IPS-18c (cell line): ENCODE results near the gene SPIRE2.
"Not testable (repeated sequence)": the region's sequence is repeated elsewhere in the genome, so short reads cannot be mapped to it uniquely, and the experiment has no call there.

Experiments
- H3K4me3 ChIP-seq: 2 replicates; pipeline ENCODE4 v1.7.0; 2013; ENCODE audit warnings: low read depth, mild to moderate bottlenecking, low read length, moderate library complexity; ENCODE audit not compliant: insufficient read depth
- H3K9me3 ChIP-seq: one replicate; pipeline ENCODE4 v1.6.1; 2013; ENCODE audit warnings: mild to moderate bottlenecking, low read length, moderate library complexity; ENCODE audit not compliant: control insufficient read depth, insufficient read depth

Gene SPIRE2

DNA sequence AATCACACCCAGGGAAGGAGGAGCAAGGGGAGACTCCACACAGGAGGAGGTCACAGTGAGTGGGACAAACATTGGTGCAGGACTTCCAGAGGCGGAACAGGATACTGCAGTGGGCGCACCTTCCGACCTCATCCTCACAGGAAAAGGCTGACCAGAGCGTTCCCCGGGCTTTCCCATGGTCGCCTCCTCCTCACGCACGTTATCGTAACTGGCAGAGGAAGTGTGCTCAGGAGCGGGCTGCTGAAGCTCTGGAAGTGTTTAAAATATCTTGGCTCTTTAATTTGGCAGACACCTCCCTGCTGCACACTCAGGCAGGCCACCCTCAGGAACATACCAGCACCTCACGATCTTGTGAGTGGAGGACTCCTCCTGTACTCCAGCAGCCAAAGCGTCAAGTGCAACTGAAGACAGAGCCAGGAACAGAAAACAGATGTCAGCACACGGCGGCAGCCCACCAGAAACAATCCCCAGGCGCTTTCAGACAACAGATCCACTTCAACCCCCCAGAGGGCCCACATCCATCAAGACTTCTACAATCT is 29.4 kb upstream of the SPIRE2 start:
- H3K9me3 ChIP-seq = no peaks in the 10 kb centered on the region
- H3K4me3 ChIP-seq = no peak overlapping the region

DNA sequence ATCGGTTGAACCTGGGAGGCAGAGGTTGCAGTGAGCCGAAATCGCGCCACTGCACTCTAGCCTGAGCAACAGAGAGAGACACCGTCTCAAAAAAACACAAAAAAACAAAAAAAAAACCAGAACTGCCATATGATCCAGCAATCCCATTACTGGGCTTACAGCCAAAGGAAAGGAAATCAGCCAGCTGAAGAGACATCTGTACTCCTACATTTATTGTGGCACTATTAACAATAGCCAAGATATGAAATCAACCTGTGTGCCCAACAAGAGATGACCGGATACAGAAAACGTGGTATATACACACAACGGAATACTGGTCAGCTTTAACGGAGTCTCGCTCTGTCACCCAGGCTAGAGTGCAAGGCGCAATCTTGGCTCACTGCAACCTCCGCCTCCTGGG is 26.5 kb upstream of the SPIRE2 start:
- H3K4me3 ChIP-seq = no peak overlapping the region
- H3K9me3 ChIP-seq = no peaks in the 10 kb centered on the region

DNA sequence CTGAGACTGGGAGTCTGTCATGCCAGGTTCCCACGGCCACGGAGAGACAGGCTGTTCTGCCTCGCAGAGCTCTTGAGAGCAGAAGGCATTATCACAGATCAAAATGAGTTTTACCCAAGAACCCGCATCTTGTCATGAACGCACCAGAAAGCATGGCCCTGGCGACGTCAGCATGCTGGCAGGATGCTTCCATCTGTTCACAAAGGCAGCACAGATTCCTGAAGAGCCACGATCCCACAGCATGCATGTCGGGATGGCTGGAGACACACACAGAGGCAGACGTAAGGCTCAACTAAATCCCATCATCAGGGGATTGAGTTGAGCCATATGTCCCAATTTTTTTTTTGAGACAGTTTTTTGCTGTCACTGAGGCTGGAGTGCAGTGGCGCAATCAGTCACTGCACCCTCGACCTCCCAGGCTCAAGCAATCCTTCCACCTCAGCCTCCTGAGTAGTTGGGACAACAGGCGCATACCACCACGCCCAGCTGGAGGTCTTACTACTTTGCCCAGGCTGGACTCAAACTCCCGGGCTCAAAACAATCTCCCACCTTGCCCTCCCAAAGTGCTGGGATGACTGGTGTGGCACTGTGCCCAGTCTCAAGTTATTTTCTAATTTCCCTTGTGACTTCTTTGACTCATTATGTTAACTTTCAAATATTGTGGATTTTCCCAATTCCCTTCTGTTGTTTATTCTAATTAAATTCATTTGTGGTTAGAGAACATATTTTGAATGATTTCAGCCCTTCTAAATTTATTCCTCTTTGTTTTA is 23.0 kb upstream of the SPIRE2 start:
- H3K4me3 ChIP-seq = no peak overlapping the region
- H3K9me3 ChIP-seq = no peaks in the 10 kb centered on the region

DNA sequence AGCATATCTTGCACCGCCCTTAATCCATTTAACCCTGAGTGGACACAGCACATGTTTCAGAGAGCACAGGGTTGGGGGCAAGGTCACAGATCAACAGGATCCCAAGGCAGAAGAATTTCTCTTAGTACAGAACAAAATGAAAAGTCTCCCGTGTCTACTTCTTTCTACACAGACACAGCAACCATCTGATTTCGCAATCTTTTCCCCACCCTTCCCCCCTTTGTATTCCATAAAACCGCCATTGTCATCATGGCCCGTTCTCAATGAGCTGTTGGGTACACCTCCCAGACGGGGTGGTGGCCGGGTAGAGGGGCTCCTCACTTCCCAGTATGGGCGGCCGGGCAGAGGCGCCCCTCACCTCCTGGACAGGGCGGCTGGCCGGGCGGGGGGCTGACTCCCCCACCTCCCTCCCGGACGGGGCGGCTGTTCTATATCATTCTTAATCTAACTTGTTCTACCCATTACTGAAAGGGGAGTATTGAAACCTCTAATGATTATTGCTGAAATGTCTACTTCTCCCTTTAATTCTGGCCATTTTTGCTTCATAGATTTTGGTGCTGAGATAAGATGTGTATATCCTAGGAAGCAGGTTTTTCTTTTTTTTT is 21.6 kb upstream of the SPIRE2 start:
- not testable (repeated sequence) for H3K4me3 ChIP-seq

DNA sequence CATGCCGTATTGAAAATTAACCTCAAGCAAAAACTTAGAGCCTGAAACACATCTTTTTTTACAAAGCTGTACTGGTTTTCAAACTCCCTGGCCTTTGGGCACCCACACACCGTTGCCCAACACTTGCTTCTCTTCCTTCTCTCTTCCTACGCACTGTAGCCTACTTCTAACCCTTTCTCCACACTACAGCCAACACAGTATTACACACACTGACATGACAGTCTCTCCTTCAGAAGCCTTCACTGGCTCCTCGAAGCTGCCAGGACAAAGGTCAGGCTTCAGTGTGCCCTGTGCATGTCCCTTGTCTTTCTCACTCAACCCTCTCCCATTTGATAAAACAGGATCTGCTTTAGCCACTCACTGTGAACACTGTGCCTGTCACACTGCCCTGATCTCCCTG is 19.8 kb upstream of the SPIRE2 start:
- Histone ChIP-seq H3K9me3 (no peaks in the 10 kb centered on the region), H3K4me3 (no peak overlapping the region)

More for the DNA sequence above, 21.6 kb upstream of the SPIRE2 start:
- not testable (repeated sequence) for H3K9me3 ChIP-seq

DNA sequence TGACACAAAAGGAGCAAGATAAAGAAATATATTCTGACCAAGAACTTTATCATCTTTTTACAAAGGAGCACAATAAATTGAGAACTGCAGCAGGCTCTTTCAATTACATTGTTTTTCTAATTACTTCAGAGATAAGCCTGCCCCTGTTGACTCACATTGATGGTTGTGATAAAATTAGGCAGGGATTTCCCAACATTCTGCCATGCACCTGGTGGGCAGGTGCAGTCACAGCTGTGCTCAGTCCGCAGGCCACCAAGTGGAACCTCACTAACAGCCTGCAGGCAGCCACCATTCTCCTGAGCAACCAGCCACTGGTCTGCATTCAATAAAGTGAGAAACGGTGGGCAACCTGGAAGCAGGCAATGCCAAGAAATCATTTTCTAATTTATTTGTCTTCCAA is 17.0 kb upstream of the SPIRE2 start:
- H3K9me3 ChIP-seq = no peaks in the 10 kb centered on the region
- H3K4me3 ChIP-seq = no peak overlapping the region

DNA sequence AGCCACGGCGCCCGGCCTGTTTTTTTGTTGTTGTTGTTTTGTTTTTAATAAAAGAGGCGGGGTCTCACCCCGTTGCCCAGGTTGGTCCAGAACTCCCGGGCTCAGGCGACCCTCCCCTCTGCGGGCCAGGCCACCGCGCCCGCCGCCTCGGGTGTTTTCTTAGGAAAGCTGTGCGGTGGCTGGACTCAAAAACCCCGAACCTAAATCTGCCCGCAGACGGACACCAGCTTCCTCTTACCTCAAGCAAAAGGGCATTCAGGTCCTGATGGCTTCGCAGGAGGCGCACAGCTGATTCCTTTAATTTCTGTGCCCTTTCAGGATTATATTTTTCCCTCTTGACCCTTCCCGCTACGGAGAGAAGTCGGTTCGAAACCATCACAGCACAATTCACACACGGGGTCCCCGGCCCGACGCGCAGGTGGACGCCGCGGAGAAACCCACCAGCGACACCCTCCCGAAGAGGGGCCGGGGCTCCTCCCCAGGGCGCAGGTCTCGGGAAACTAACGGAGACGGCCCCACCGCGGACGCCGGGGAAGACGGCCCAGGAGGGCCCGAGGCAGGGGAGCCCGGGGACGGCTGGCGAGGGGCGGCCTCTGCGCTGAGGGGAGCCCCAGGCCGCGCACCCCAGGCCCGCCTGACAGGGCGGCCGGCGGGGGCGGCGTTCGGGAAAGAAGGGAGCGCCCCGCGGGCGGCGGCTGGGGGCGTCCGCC is 12.5 kb upstream of the SPIRE2 start:
- H3K9me3 ChIP-seq = peaks cover 2% of the 10 kb centered on the region
- H3K4me3 ChIP-seq = peak overlapping the region; percentile 87

DNA sequence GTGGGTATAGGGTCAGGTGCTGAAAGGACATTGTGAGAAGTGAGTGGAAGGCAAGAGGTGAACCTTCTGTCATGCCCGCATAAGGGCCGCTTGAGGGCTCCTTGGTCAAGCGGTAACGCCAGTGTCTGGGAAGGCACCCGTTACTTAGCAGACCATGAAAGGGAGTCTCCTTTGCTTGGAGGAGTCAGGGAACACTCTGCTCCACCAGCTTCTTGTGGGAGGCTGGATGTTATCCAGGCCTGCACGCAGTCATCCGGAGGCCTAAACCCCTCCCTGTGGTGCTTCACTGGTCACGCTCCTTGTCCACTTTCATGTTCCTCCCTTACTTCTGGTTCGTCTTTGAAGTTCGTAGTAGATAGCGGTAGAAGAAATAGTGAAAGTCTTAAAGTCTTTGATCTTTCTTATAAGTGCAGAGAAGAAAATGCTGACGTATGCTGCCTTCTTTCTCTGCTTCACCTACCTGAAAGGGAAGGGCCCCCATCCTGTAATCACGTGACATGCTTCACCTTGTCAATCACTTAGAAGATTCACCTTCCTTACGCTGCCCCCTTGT is 9.3 kb upstream of the SPIRE2 start:
- H3K4me3 ChIP-seq, H3K9me3 ChIP-seq: not testable (repeated sequence)

DNA sequence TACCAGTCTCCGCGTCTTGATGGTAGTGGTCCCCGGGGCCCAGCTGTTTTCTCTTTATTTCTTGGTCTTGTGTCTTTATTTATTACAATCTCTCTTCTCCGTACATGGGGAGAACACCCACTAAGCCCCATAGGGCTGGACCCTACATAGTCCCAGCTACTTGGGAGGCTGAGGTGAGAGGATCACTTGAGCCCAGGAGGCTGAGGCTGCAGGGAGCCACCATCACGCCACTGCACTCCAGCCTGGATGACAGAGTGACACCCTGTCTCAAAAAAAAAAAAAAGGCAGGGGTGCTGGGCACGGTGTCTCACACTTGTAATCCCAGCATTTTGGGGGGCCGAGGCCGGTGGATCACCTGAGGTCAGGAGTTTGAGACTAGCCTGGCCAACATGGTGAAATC is 8.8 kb upstream of the SPIRE2 start:
- not testable (repeated sequence) for H3K9me3 ChIP-seq, H3K4me3 ChIP-seq

DNA sequence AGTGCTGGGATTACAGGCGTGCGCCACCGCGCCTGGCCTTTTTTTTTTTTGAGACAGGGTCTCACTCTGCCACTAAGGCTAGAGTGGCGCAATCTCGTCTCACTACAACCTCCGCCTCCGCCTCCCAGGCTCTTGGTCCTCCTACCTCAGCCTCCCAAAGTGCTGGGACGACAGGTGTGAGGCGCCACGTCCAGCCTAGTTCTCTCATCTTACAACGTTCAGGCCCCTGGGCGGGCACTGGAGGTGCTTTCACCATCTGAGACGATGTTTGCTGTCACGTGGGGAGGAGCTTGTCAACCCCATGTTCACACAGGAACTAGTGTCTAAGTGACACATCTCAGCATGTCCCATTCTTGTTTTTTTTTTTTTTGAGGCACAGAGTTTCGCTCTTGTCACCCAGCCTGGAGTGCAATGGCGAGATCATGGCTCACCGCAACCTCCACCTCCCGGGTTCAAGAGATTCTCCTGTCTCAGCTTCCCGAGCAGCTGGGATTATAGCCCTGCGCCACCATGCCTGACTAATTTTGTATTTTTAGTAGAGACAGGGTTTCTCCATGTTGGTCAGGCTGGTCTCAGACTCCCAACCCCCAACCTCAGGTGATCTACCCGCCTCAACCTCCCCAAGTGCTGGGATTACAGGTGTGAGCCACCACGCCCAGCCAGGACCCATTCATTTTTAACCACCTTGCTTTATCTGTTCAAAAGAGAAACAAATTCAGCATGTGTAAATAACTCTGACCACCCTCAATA is 6.7 kb upstream of the SPIRE2 start:
- Histone ChIP-seq H3K4me3 (no peak overlapping the region), H3K9me3 (peaks cover 2% of the 10 kb centered on the region)

DNA sequence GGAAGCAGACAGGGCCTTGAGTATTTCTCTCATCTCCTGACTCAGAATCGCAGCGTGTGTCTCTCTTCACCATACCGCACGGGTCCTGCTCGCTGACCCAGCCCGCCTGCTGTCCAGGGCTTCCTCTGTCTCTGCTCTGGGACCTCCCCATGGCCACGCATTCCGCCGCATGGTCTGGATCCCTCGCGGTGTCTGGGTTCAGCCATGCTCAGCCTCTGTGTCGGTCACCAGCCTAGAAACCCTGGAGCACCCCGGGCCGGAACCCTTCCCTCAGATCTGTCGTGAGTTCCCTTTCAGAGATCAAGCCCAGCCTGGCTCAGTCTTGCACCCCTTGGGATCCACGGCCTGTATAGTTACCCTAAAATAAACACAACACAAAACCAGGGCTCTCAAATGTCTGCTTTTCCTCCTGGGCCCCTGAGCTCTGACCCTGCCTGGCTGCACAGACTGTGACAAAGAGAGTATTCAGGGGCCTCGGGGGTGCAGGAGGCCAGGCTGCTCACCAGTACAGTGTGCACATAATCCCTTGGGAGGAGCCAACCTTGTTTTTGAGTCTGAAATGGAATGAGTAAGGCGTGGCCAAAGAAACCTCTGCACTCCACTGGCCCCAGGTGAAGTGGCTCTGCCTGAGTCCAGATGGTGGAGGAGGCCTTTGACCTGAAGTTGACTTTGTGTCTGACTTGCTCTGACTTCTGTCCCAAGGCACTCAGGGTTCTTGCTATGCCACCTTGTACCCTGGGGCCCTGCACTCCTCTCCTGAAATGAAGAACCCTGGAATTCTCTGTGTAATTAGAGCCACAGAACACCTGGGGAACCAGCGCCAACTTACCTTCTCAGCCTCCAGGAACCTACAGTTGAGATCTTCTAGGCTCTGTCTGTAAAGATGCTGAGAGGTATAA is 5.8 kb upstream of the SPIRE2 start:
- Histone ChIP-seq H3K9me3 (no peaks in the 10 kb centered on the region), H3K4me3 (no peak overlapping the region)

DNA sequence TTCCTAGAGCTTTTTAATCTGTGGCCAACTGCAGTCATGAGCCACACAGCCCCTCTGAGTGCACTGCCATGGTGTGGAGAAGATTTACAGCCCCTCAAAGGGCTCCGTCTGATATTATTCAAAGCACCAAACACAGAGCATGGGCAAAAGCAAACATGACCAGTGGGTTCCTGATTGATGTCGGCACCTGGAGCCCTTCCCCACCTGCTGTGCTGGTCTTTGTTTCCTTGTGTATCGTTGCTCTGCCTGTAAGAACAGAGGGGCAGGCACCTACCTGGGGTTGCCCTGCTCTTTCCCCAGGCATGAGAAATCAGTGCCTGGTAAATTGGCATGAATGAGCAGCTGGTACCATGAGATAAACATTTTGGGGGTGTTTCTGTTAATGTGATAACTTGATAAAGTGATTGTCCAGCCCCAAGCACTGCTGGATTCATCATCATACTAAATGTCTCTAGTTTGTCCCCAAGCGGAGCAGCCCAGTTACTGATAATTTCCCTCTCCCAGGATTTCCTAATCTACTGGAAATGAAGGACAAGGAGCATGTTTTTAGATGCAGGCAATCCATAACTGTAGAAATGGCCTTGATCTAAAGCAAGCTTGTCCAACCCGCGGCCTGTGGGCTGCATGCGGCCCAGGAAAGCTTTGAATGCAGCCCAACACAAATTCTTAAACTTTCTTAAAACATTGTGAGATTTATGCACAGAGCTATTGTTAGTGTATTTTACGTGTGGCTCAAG is 5.0 kb upstream of the SPIRE2 start:
- Histone ChIP-seq H3K9me3 (no peaks in the 10 kb centered on the region), H3K4me3 (no peak overlapping the region)

DNA sequence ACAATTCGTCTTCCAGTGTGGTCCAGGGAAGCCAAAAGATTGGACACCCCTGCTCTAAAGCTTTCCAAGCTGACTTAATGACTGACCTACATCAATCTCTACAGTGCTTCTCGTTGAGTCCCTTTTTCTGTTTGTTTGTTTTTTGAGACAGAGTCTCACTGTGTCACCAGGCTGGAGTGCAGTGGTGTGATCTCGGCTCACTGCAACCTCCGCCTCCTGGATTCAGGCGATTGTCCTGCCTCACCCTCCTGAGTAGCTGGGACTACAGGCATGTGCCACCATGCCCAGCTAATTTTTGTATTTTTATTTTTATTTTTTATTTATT is 4.5 kb upstream of the SPIRE2 start:
- H3K9me3 ChIP-seq, H3K4me3 ChIP-seq: not testable (repeated sequence)

DNA sequence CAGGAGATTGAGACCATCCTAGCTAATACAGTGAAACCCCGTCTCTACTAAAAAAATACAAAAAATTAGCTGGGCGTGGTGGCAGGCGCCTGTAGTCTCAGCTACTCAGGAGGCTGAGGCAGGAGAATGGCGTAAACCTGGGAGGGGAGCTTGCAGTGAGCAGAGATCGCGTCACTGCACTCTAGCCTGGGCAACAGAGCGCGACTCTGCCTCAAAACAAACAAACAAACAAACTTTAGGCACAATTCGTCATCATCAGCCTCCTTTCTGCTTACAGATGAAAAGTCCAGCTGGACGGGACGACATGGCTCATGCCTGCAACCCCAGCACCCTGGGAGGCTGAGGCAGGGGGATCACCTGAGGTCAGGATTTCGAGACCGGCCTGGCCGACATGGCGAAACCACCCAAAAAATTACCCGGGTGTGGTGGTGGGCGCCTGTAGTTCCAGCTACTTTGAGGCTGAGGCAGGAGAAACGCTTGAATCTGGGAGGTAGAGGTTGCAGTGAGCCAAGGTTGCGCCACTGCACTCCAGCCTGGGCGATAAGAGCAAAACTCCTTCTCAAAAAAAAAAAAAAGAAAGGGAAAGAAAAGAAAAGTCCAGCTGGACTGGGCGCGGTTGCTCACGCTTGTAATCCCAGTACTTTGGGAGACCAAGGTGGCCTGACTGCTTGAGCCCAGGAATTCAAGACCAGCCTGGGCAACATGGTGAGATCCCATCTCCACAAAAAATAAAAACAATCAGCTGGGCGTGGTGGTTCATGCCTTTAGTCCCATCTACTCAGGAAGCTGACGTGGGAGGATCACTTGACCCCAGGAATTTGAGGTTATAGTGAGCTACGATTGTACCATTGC is 1.5 kb upstream of the SPIRE2 start:
- H3K9me3 ChIP-seq = no peaks in the 10 kb centered on the region
- no peak overlapping the region for H3K4me3 ChIP-seq
